H1 (cell line): ENCODE results near the gene HIVEP3. TPM values are rescaled to one million over a fixed set of nuclear protein-coding genes. Genes with fewer than 3 reads are reported as not detected.

Experiments used
- CTCF ChIA-PET: fragments of 300-600 bp; sonication (Branson Sonifier 250); formaldehyde crosslinking; loops from one replicate; lab custom pipeline; 2021; ENCODE audit not compliant: partially characterized antibody; lab: Charles Lee
- POLR2A ChIA-PET: fragments of 300-600 bp; sonication (Branson Sonifier 250); formaldehyde crosslinking; loops from one replicate; lab custom pipeline; 2021; ENCODE audit warnings: inconsistent platforms; ENCODE audit not compliant: partially characterized antibody; lab: Charles Lee
- DNase-seq, 2 experiments: peaks; one replicate each; pipeline versions ENCODE4 v3.0.0 to v3.0.0-alpha.2; 2010 to 2022; ENCODE audit warnings: low spot score in 2 of 2, low read depth in 1 of 2, mixed read lengths in 1 of 2
- FAIRE-seq: peaks from 2 replicates; lab custom pipeline; 2011; peaks lifted over from hg19 to GRCh38; lab: Jason Lieb, UNC
- H2AFZ ChIP-seq: 2 replicates; pipeline ENCODE4 v1.8.1; 2012; ENCODE audit warnings: low read length, inconsistent platforms
- H2AK5ac ChIP-seq: 2 replicates; pipeline ENCODE4 v1.6.1; 2013; ENCODE audit warnings: low read depth, low read length
- H2BK120ac ChIP-seq: replicated peaks from 2 replicates; pipeline ENCODE3; 2013; ENCODE audit warnings: low read depth, low read length, inconsistent platforms
- H2BK12ac ChIP-seq: 2 replicates; pipeline ENCODE4 v1.6.1; 2013; ENCODE audit warnings: low read depth, low read length
- H2BK15ac ChIP-seq: 2 replicates; pipeline ENCODE4 v1.6.1; 2013; ENCODE audit warnings: low read length
- H2BK20ac ChIP-seq: 2 replicates; pipeline ENCODE4 v1.6.1; 2013; ENCODE audit warnings: low read length
- H2BK5ac ChIP-seq: 2 replicates; pipeline ENCODE4 v1.6.1; 2013; ENCODE audit warnings: low read depth, low read length
- H3K14ac ChIP-seq: 2 replicates; pipeline ENCODE4 v1.6.1; 2013; ENCODE audit warnings: inconsistent platforms; ENCODE audit not compliant: insufficient read length
- H3K18ac ChIP-seq: 2 replicates; pipeline ENCODE4 v1.6.1; 2013; ENCODE audit warnings: low read length; ENCODE audit errors: extremely low read depth
- H3K23ac ChIP-seq: 2 replicates; pipeline ENCODE4 v1.6.1; 2013; ENCODE audit warnings: inconsistent platforms; ENCODE audit not compliant: insufficient read length
- H3K23me2 ChIP-seq: 2 replicates; pipeline ENCODE4 v1.6.1; 2013; ENCODE audit warnings: low read depth, low read length
- H3K27ac ChIP-seq: 2 replicates; pipeline ENCODE4 v1.6.1; 2011; ENCODE audit warnings: low read depth, low read length, inconsistent platforms
- H3K27me3 ChIP-seq, 4 experiments: replicated peaks in 1 of 4; 1 replicate in 1 of 4; 2 replicates in 3 of 4; pipeline versions ENCODE4 v1.6.1 to v1.8.1; 2011 to 2013; ENCODE audit warnings: low read length in 3 of 4, mild to moderate bottlenecking in 3 of 4, inconsistent platforms in 2 of 4, mixed read lengths in 2 of 4, moderate library complexity in 1 of 4; ENCODE audit not compliant: control insufficient read depth in 3 of 4, insufficient read depth in 3 of 4; ENCODE audit errors: extremely low read depth in 1 of 4
- H3K36me3 ChIP-seq, 4 experiments: 2 replicates each; pipeline versions ENCODE4 v1.6.1 to v1.8.1; 2011 to 2013; ENCODE audit warnings: mild to moderate bottlenecking in 4 of 4, low read length in 3 of 4, moderate library complexity in 2 of 4, control low read depth in 1 of 4, inconsistent platforms in 1 of 4; ENCODE audit not compliant: insufficient read depth in 4 of 4, control insufficient read depth in 2 of 4
- H3K4ac ChIP-seq: replicated peaks from 2 replicates; pipeline ENCODE3; 2013; ENCODE audit warnings: low read length, low read depth, mixed read lengths, inconsistent platforms; ENCODE audit not compliant: insufficient read length
- H3K4me1 ChIP-seq, 4 experiments: replicated peaks in 1 of 4; 1 replicate in 1 of 4; 2 replicates in 3 of 4; pipeline versions ENCODE4 v1.6.1 to v1.8.1; 2011 to 2013; ENCODE audit warnings: low read length in 3 of 4, inconsistent platforms in 2 of 4, mixed read lengths in 1 of 4; ENCODE audit not compliant: insufficient read depth in 4 of 4, control insufficient read depth in 3 of 4
- H3K4me2 ChIP-seq, 2 experiments: 2 replicates each; pipeline versions ENCODE4 v1.6.1 to v1.8.1; 2011 to 2013; ENCODE audit warnings: low read depth in 2 of 2, low read length in 2 of 2, control low read depth in 1 of 2, inconsistent platforms in 1 of 2, mild to moderate bottlenecking in 1 of 2; ENCODE audit not compliant: insufficient read depth in 1 of 2
- H3K4me3 ChIP-seq, 4 experiments: fragments of 200-600, 300-600 bp in 1 of 4; sonication (generic), shearing (Covaris generic), sonication (Bioruptor Twin) in 1 of 4; 2 replicates each; pipeline versions ENCODE4 v1.5.1 to v1.8.1; 2011 to 2016; ENCODE audit warnings: low read length in 4 of 4, low read depth in 3 of 4, control low read depth in 2 of 4, inconsistent platforms in 2 of 4, mild to moderate bottlenecking in 2 of 4, mixed read lengths in 1 of 4, moderate library complexity in 1 of 4; ENCODE audit not compliant: insufficient read depth in 2 of 4; ENCODE audit errors: extremely low read depth in 1 of 4
- H3K56ac ChIP-seq: replicated peaks from 2 replicates; pipeline ENCODE3; 2013; ENCODE audit warnings: low read depth, mild to moderate bottlenecking, mixed read lengths, low read length, inconsistent platforms; ENCODE audit not compliant: insufficient read length
- H3K79me1 ChIP-seq: 2 replicates; pipeline ENCODE4 v1.6.1; 2013; ENCODE audit warnings: low read depth, low read length, control low read depth
- H3K79me2 ChIP-seq, 2 experiments: 2 replicates each; pipeline versions ENCODE4 v1.6.1 to v1.8.1; 2012 to 2013; ENCODE audit warnings: low read length in 2 of 2, mild to moderate bottlenecking in 2 of 2, inconsistent platforms in 1 of 2; ENCODE audit not compliant: insufficient read depth in 2 of 2, control insufficient read depth in 1 of 2
- H3K9ac ChIP-seq, 4 experiments: replicated peaks in 1 of 4; 1 replicate in 1 of 4; 2 replicates in 3 of 4; pipeline versions ENCODE4 v1.6.1 to v1.8.1; 2011 to 2013; ENCODE audit warnings: low read depth in 3 of 4, low read length in 3 of 4, control low read depth in 2 of 4, mild to moderate bottlenecking in 2 of 4, moderate library complexity in 2 of 4, inconsistent platforms in 1 of 4; ENCODE audit errors: extremely low read depth in 1 of 4
- H3K9me3 ChIP-seq, 2 experiments: 2 replicates each; pipeline versions ENCODE4 v1.6.1 to v1.8.1; 2012 to 2013; ENCODE audit warnings: mild to moderate bottlenecking in 2 of 2, moderate library complexity in 2 of 2, control low read depth in 1 of 2, inconsistent platforms in 1 of 2, low read depth in 1 of 2, low read length in 1 of 2, mixed read lengths in 1 of 2; ENCODE audit not compliant: insufficient read depth in 2 of 2
- H4K20me1 ChIP-seq, 2 experiments: replicated peaks in 1 of 2; 2 replicates each; pipeline versions ENCODE3 to v1.8.1; 2011 to 2013; ENCODE audit warnings: inconsistent platforms in 2 of 2, low read length in 2 of 2, mild to moderate bottlenecking in 1 of 2; ENCODE audit not compliant: insufficient read depth in 2 of 2, control insufficient read depth in 1 of 2
- H4K5ac ChIP-seq: 2 replicates; pipeline ENCODE4 v1.6.1; 2013; ENCODE audit warnings: low read length, low read depth, mixed read lengths, inconsistent platforms; ENCODE audit not compliant: insufficient read length
- H4K8ac ChIP-seq: 2 replicates; pipeline ENCODE4 v1.8.0; 2013; ENCODE audit warnings: mild to moderate bottlenecking, moderate library complexity, low read length, inconsistent platforms; ENCODE audit not compliant: insufficient read depth; ENCODE audit errors: extremely low read depth
- H4K91ac ChIP-seq: replicated peaks from 2 replicates; pipeline ENCODE3; 2013; ENCODE audit warnings: low read length, mixed read lengths, inconsistent platforms; ENCODE audit not compliant: insufficient read length
- BACH1 ChIP-seq: IDR thresholded peaks from 2 replicates; pipeline ENCODE4 v1.6.1; 2012; ENCODE audit warnings: low read length, improper control_type of control experiment
- CEBPB ChIP-seq: IDR thresholded peaks from 2 replicates; pipeline ENCODE4 v1.6.1; 2012; ENCODE audit warnings: low read depth, low read length
- CREB1 ChIP-seq: IDR thresholded peaks from 2 replicates; pipeline ENCODE4 v1.6.1; 2012; ENCODE audit warnings: inconsistent platforms
- GABPA ChIP-seq: IDR thresholded peaks from 2 replicates; pipeline ENCODE4 v1.6.1; 2011; ENCODE audit warnings: mild to moderate bottlenecking, low read length, moderate library complexity, borderline replicate concordance; ENCODE audit not compliant: insufficient read depth
- JUN ChIP-seq: IDR thresholded peaks from 2 replicates; pipeline ENCODE4 v1.6.1; 2011; ENCODE audit warnings: low read depth, mild to moderate bottlenecking, improper control_type of control experiment, low read length
- KDM4A ChIP-seq: IDR thresholded peaks from one replicate; pipeline ENCODE4 v1.7.1; 2012; ENCODE audit warnings: low read depth, mild to moderate bottlenecking, moderate library complexity, low read length, inconsistent platforms; ENCODE audit not compliant: severe bottlenecking
- KDM5A ChIP-seq: fragments of 200-600 bp; IDR thresholded peaks from 2 replicates; pipeline ENCODE4 v1.7.1; 2012; ENCODE audit warnings: mild to moderate bottlenecking, low read length, inconsistent platforms, mixed read lengths
- PHF8 ChIP-seq: fragments of 200-600 bp; sonication (generic); conservative IDR thresholded peaks from 2 replicates; pipeline ENCODE4 v1.7.1; 2012; ENCODE audit warnings: low read depth, mild to moderate bottlenecking, inconsistent platforms, low read length, moderate library complexity
- SIRT6 ChIP-seq: IDR thresholded peaks from one replicate; pipeline ENCODE4 v1.7.1; 2012; ENCODE audit warnings: low read length, inconsistent platforms
- SIX5 ChIP-seq: IDR thresholded peaks from 2 replicates; pipeline ENCODE4 v1.6.1; 2011; ENCODE audit warnings: mild to moderate bottlenecking, low read depth, low read length
- SRF ChIP-seq: IDR thresholded peaks from 2 replicates; pipeline ENCODE4 v1.6.1; 2011; ENCODE audit warnings: mild to moderate bottlenecking, low read depth, low read length, moderate library complexity
- TEAD4 ChIP-seq: IDR thresholded peaks from 2 replicates; pipeline ENCODE4 v1.6.1; 2012; ENCODE audit warnings: low read depth, low read length, inconsistent platforms, mixed read lengths
- WGBS, 2 experiments: shearing (Covaris generic) in 1 of 2; methylation state at CpG; one replicate each; pipeline versions ENCODE4 v1.1.6 to v1.1.7; 2013 to 2015; ENCODE audit warnings: low lambda C conversion rate in 2 of 2, mixed read lengths in 2 of 2, inconsistent platforms in 1 of 2, low coverage in 1 of 2, missing lambda C conversion rate in 1 of 2; ENCODE audit not compliant: insufficient replicate concordance in 2 of 2, insufficient coverage in 1 of 2, insufficient read length in 1 of 2; ENCODE audit errors: extremely low coverage in 1 of 2, missing lambda C conversion rate in 1 of 2; 5-methylcytosine and 5-hydroxymethylcytosine counted together
- polyA plus RNA-seq, 7 experiments: library from polyadenylated mRNA; depleted of rRNA in 3 of 7; stranded (reverse) in 5 of 7; unstranded in 2 of 7; fragments of >200 nt in 5 of 7; fragments of 200-250 nt in 2 of 7; gene quantifications; 1 replicate in 5 of 7; 2 replicates in 1 of 7; 4 replicates in 1 of 7; pipeline versions ENCODE4 v1.2.1 to v1.2.3, GENCODE V29; 2011 to 2013; ENCODE audit warnings: missing spikeins in 2 of 7, mixed read lengths in 2 of 7
- total RNA-seq: library from RNA; stranded (reverse); fragmentation: NEBNext Ultra II Directional; extraction: Animal tissue kit (Norgen Biotek cat#: 25700); gene quantifications from 2 replicates; pipeline ENCODE4 v1.2.1, GENCODE V29; 2021
- TF ChIP-seq, protein P1 (sequence below), 3 experiments: IDR thresholded peaks; 1 replicate in 2 of 3; 2 replicates in 1 of 3; pipeline versions ENCODE4 v1.5.1 to v1.6.1; 2011; ENCODE audit warnings: low read length in 3 of 3, mild to moderate bottlenecking in 3 of 3, inconsistent platforms in 2 of 3, low read depth in 1 of 3, moderate library complexity in 1 of 3; ENCODE audit not compliant: insufficient read depth in 1 of 3; ENCODE audit errors: control extremely low read depth in 1 of 3

The HIVEP3 gene
- total and polyA plus RNA-seq, 2 of the 8 experiments (the other 6 are each of a cell fraction or from before 2014, with no cell fraction given): 0.24 to 0.69 TPM

DNA sequence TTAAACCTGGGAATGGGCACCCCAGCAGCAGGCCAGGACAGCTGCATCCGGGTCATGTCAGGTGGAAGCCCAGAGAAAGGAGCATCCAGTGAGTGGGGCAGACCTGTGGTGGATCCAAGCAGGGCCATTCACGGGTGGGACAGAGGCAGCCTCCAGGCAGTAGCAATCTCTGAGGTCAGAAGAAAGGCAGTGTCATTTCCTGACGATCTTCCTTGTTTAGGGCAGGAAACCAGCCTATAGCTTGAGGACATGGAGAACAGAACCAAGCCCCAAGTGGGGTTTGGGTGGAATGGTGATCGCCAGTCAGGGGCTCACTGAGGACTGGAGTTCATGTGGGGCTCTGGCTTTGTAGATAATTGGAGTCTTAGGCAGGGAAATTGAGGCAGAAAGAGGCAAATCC, 209.4 kb downstream of the HIVEP3 start:
- no peak overlapping the region for H2BK20ac ChIP-seq
- H3K27me3 ChIP-seq: no peaks in the 10 kb centered on the region; a peak in 1 of 7 replicates
- H3K79me1 ChIP-seq: no peaks in the 10 kb centered on the region
- no peak overlapping the region for H4K8ac ChIP-seq
- H2BK12ac ChIP-seq: no peak overlapping the region
- H2BK120ac ChIP-seq: no peak overlapping the region
- ChIA-PET CTCF (interaction anchor here (1.3 to 1.5 kb wide), 2 partner anchors 18 to 74 kb away, joined by 3 to 5 read pairs; no protein-coding TSS in a partner anchor), POLR2A (no interaction called here)
- FAIRE-seq (no peak), DNase-seq (no peak)
- no peak overlapping the region for H3K4ac ChIP-seq
- H3K9me3 ChIP-seq: no peaks in the 10 kb centered on the region
- H3K4me1 ChIP-seq: peaks cover 0 to 7% (median 1%) of the 10 kb centered on the region in 4 experiments; a peak in 4 of 7 replicates
- no peak overlapping the region for H2BK5ac ChIP-seq
- H3K27ac ChIP-seq: no peak overlapping the region
- H3K9ac ChIP-seq: no peak overlapping the region
- no peaks in the 10 kb centered on the region for H3K36me3 ChIP-seq
- no peak overlapping the region for H3K4me2 ChIP-seq
- H3K4me3 ChIP-seq: no peak overlapping the region
- no peak overlapping the region for H4K91ac ChIP-seq
- 90% methylated on average over 4 of the region's 4 CpGs; no CpG with 5 or more reads in 1 of the 2 experiments for WGBS, 2 experiments
- no peaks in the 10 kb centered on the region for H3K79me2 ChIP-seq
- H4K5ac ChIP-seq: no peak overlapping the region
- no peaks in the 10 kb centered on the region for H4K20me1 ChIP-seq
- no peak overlapping the region for H2BK15ac ChIP-seq
- H2AFZ ChIP-seq: no peak overlapping the region
- H3K23ac ChIP-seq: no peak overlapping the region
- no peak overlapping the region for H3K14ac ChIP-seq
- H3K56ac ChIP-seq: no peak overlapping the region
- no peak overlapping the region for H2AK5ac ChIP-seq
- no peak overlapping the region for H3K18ac ChIP-seq
- no peaks in the 10 kb centered on the region for H3K23me2 ChIP-seq
- TF ChIP-seq CEBPB (no peak), SIX5 (no peak), TEAD4 (no peak), SIRT6 (no peak), JUN (no peak), PHF8 (no peak), GABPA (no peak), CREB1 (no peak), KDM4A (no peak), KDM5A (no peak), BACH1 (no peak), SRF (no peak)
- TF ChIP-seq, protein P1, sequence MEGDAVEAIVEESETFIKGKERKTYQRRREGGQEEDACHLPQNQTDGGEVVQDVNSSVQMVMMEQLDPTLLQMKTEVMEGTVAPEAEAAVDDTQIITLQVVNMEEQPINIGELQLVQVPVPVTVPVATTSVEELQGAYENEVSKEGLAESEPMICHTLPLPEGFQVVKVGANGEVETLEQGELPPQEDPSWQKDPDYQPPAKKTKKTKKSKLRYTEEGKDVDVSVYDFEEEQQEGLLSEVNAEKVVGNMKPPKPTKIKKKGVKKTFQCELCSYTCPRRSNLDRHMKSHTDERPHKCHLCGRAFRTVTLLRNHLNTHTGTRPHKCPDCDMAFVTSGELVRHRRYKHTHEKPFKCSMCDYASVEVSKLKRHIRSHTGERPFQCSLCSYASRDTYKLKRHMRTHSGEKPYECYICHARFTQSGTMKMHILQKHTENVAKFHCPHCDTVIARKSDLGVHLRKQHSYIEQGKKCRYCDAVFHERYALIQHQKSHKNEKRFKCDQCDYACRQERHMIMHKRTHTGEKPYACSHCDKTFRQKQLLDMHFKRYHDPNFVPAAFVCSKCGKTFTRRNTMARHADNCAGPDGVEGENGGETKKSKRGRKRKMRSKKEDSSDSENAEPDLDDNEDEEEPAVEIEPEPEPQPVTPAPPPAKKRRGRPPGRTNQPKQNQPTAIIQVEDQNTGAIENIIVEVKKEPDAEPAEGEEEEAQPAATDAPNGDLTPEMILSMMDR (IDR thresholded peaks at IDR 0.05; ENCODE audit: control extremely low read depth in 1 of 3, insufficient read depth in 1 of 3, low read depth in 1 of 3, low read length in 3 of 3): no peak
